CD4-positive, CD25-positive, alpha-beta regulatory T cell (primary cell): ENCODE results near the gene LY6G5B. TPM values are rescaled to one million over a fixed set of nuclear protein-coding genes. Genes with fewer than 3 reads are reported as not detected.

Experiments used
- ATAC-seq, 2 donors: fragments of 150-1000 bp; cut with Tn5 transposase; one replicate each; pipeline ENCODE4 v1.10.0; 2021; ENCODE audit warnings: low read depth in 2 of 2, moderate number of reproducible peaks in 2 of 2, moderate library complexity in 1 of 2
- DNase-seq, 3 donors: peaks; one replicate each; pipeline versions ENCODE4 v3.0.0 to v3.0.0-alpha.2; 2012 to 2022; ENCODE audit warnings: mixed read lengths in 1 of 3
- H3K27ac ChIP-seq: one replicate; pipeline ENCODE4 v1.7.0; 2013; ENCODE audit warnings: mild to moderate bottlenecking, low read length; ENCODE audit not compliant: insufficient read depth, poor library complexity, severe bottlenecking
- H3K27me3 ChIP-seq: one replicate; pipeline ENCODE4 v1.7.0; 2013; ENCODE audit warnings: low read length; ENCODE audit not compliant: control insufficient read depth, insufficient read depth
- H3K36me3 ChIP-seq: one replicate; pipeline ENCODE4 v1.7.0; 2013; ENCODE audit warnings: mild to moderate bottlenecking, low read length, moderate library complexity; ENCODE audit not compliant: control insufficient read depth, insufficient read depth
- H3K4me1 ChIP-seq: 2 replicates; pipeline ENCODE4 v1.7.0; 2013; ENCODE audit warnings: mild to moderate bottlenecking, low read length; ENCODE audit not compliant: insufficient read depth, control insufficient read depth, poor library complexity, severe bottlenecking
- H3K4me3 ChIP-seq: one replicate; pipeline ENCODE4 v1.7.0; 2013; ENCODE audit warnings: low read depth, mild to moderate bottlenecking, low read length, moderate library complexity
- H3K9me3 ChIP-seq, 2 experiments: 1 replicate in 1 of 2; 2 replicates in 1 of 2; pipeline ENCODE4 v1.7.0; 2013; ENCODE audit warnings: low read length in 2 of 2, mild to moderate bottlenecking in 1 of 2, moderate library complexity in 1 of 2; ENCODE audit not compliant: control insufficient read depth in 2 of 2
- H3K27ac Mint-ChIP-seq, 3 donors: one replicate each; pipeline ENCODE4 v1.8.0; 2020 to 2022; ENCODE audit warnings: mild to moderate bottlenecking in 3 of 3, mixed read lengths in 3 of 3, moderate library complexity in 2 of 3
- H3K27me3 Mint-ChIP-seq: one replicate; pipeline ENCODE4 v1.8.0; 2022; ENCODE audit warnings: mild to moderate bottlenecking, mixed read lengths
- H3K36me3 Mint-ChIP-seq: one replicate; pipeline ENCODE4 v1.8.0; 2020; ENCODE audit warnings: mixed read lengths
- H3K4me1 Mint-ChIP-seq, 4 donors: one replicate each; pipeline ENCODE4 v1.8.0; 2020 to 2022; ENCODE audit warnings: mixed read lengths in 4 of 4, mild to moderate bottlenecking in 1 of 4
- H3K4me3 Mint-ChIP-seq, 4 donors: one replicate each; pipeline ENCODE4 v1.8.0; 2020 to 2022; ENCODE audit warnings: mild to moderate bottlenecking in 4 of 4, mixed read lengths in 4 of 4, moderate library complexity in 3 of 4
- H3K9me3 Mint-ChIP-seq, 7 donors: one replicate each; pipeline ENCODE4 v1.8.0; 2020 to 2022; ENCODE audit warnings: mixed read lengths in 7 of 7, mild to moderate bottlenecking in 3 of 7, moderate library complexity in 2 of 7
- polyA plus RNA-seq, 4 donors: library from polyadenylated mRNA; unstranded; fragments of 300-500 nt; fragmentation: Illumina TruSeq; gene quantifications; one replicate each; pipeline ENCODE4 v1.2.3, GENCODE V29; 2021
- total RNA-seq: library from RNA; stranded (reverse); gene quantifications from one replicate; pipeline ENCODE4 v1.2.3, GENCODE V29; 2022

Gene LY6G5B
- total and polyA plus RNA-seq, 5 donors from 2014 or later = 38.8 TPM; not detected in 4

GRCh38 chr6:31642798-31643570, 26.8 kb upstream of the LY6G5B start:
- H3K36me3 Mint-ChIP-seq = peaks cover 44% of the 10 kb centered on the region
- no peak overlapping the region for H3K4me3 Mint-ChIP-seq
- H3K9me3 Mint-ChIP-seq = no peaks in the 10 kb centered on the region

GRCh38 chr6:31643818-31644454, 25.8 kb upstream of the LY6G5B start:
- H3K4me3 Mint-ChIP-seq = no peak overlapping the region
- no peak overlapping the region for H3K27ac Mint-ChIP-seq
- H3K36me3 ChIP-seq = peaks cover 91% of the 10 kb centered on the region
- no peak overlapping the region for H3K27ac ChIP-seq
- no peaks in the 10 kb centered on the region for H3K27me3 Mint-ChIP-seq
- DNase-seq (no peak), ATAC-seq (no peak)
- H3K4me1 ChIP-seq = no peaks in the 10 kb centered on the region
- no peaks in the 10 kb centered on the region for H3K9me3 ChIP-seq
- no peaks in the 10 kb centered on the region for H3K27me3 ChIP-seq
- no peak overlapping the region for H3K4me3 ChIP-seq
- H3K36me3 Mint-ChIP-seq = peaks cover 45% of the 10 kb centered on the region
- H3K9me3 Mint-ChIP-seq = peaks cover 0 to 2% (median 0%) of the 10 kb centered on the region in 7 donors
- H3K4me1 Mint-ChIP-seq = peaks cover 0 to 7% (median 4%) of the 10 kb centered on the region in 4 donors

More at GRCh38 chr6:31642798-31643570, 26.8 kb upstream of the LY6G5B start:
- peaks cover 90% of the 10 kb centered on the region for H3K36me3 ChIP-seq
- H3K27me3 Mint-ChIP-seq = no peaks in the 10 kb centered on the region
- peaks cover 0 to 6% (median 3%) of the 10 kb centered on the region in 4 donors for H3K4me1 Mint-ChIP-seq
- no peak overlapping the region for H3K27ac Mint-ChIP-seq
- no peak overlapping the region for H3K27ac ChIP-seq
- H3K9me3 ChIP-seq = no peaks in the 10 kb centered on the region
- ATAC-seq = no peak
- no peak overlapping the region for H3K4me3 ChIP-seq
- no peaks in the 10 kb centered on the region for H3K4me1 ChIP-seq
- DNase-seq = no peak
- H3K27me3 ChIP-seq = no peaks in the 10 kb centered on the region

GRCh38 chr6:31645325-31645724, 24.5 kb upstream of the LY6G5B start:
- no peak overlapping the region for H3K4me3 Mint-ChIP-seq
- ATAC-seq = no peak
- peaks cover 44% of the 10 kb centered on the region for H3K36me3 Mint-ChIP-seq

GRCh38 chr6:31651602-31652191, 18.1 kb upstream of the LY6G5B start:
- ATAC-seq (peak in 1 of 2 donors; percentile 19), DNase-seq (peak in 1 of 3 donors; percentile 77)
- Mint-ChIP-seq H3K36me3 (peaks cover 30% of the 10 kb centered on the region), H3K9me3 (peaks cover 0 to 9% (median 0%) of the 10 kb centered on the region in 7 donors), H3K27ac (peak overlapping the region; percentile 99 to 100 (median 100)), H3K4me1 (peaks cover 4 to 58% (median 30%) of the 10 kb centered on the region in 4 donors), H3K27me3 (peaks cover 8% of the 10 kb centered on the region), H3K4me3 (peak overlapping the region; percentile 92 to 98 (median 98))
- Histone ChIP-seq H3K4me3 (peak overlapping the region; percentile 92), H3K9me3 (no peaks in the 10 kb centered on the region), H3K27me3 (no peaks in the 10 kb centered on the region), H3K4me1 (peaks cover 23% of the 10 kb centered on the region), H3K27ac (peak overlapping the region; percentile 99), H3K36me3 (peaks cover 34% of the 10 kb centered on the region)

More at GRCh38 chr6:31645325-31645724, 24.5 kb upstream of the LY6G5B start:
- Histone ChIP-seq H3K27ac (no peak overlapping the region), H3K27me3 (no peaks in the 10 kb centered on the region), H3K9me3 (no peaks in the 10 kb centered on the region), H3K4me1 (no peaks in the 10 kb centered on the region), H3K4me3 (no peak overlapping the region), H3K36me3 (peaks cover 86% of the 10 kb centered on the region)
- Mint-ChIP-seq H3K4me1 (peaks cover 0 to 20% (median 11%) of the 10 kb centered on the region in 4 donors), H3K27ac (peak overlapping the region in 2 of 3 donors; percentile 44 to 45), H3K9me3 (peaks cover 0 to 2% (median 0%) of the 10 kb centered on the region in 7 donors), H3K27me3 (no peaks in the 10 kb centered on the region)
- no peak for DNase-seq

- H3K4me3 ChIP-seq = peak overlapping the region; percentile 92
- H3K4me1 Mint-ChIP-seq = peaks cover 4 to 70% (median 40%) of the 10 kb centered on the region in 4 donors
- no peaks in the 10 kb centered on the region for H3K27me3 ChIP-seq
- peak overlapping the region; percentile 99 to 100 (median 100) for H3K27ac Mint-ChIP-seq
- H3K27ac ChIP-seq = peak overlapping the region; percentile 99
- peaks cover 28% of the 10 kb centered on the region for H3K36me3 ChIP-seq
- H3K9me3 Mint-ChIP-seq = peaks cover 0 to 9% (median 0%) of the 10 kb centered on the region in 7 donors
- ATAC-seq (peak; percentile 68 to 70), DNase-seq (peak in 1 of 3 donors; percentile 83)
- H3K27me3 Mint-ChIP-seq = peaks cover 8% of the 10 kb centered on the region
- peaks cover 33% of the 10 kb centered on the region for H3K4me1 ChIP-seq
- no peaks in the 10 kb centered on the region for H3K9me3 ChIP-seq
- peak overlapping the region; percentile 92 to 98 (median 98) for H3K4me3 Mint-ChIP-seq
- H3K36me3 Mint-ChIP-seq = peaks cover 23% of the 10 kb centered on the region
These were observed 16.7 kb upstream of the LY6G5B start for GRCh38 chr6:31652925-31653724.

GRCh38 chr6:31654574-31655348, 15.0 kb upstream of the LY6G5B start:
- H3K9me3 ChIP-seq = no peaks in the 10 kb centered on the region
- peaks cover 17% of the 10 kb centered on the region for H3K36me3 ChIP-seq
- Mint-ChIP-seq H3K27me3 (peaks cover 8% of the 10 kb centered on the region), H3K4me1 (peaks cover 4 to 78% (median 45%) of the 10 kb centered on the region in 4 donors), H3K4me3 (peak overlapping the region in 3 of 4 donors; percentile 56 to 99 (median 59)), H3K27ac (no peak overlapping the region), H3K9me3 (peaks cover 0 to 7% (median 0%) of the 10 kb centered on the region in 7 donors), H3K36me3 (peaks cover 15% of the 10 kb centered on the region)
- peaks cover 50% of the 10 kb centered on the region for H3K4me1 ChIP-seq
- H3K27ac ChIP-seq = no peak overlapping the region
- H3K27me3 ChIP-seq = no peaks in the 10 kb centered on the region
- ATAC-seq (no peak), DNase-seq (no peak)
- H3K4me3 ChIP-seq = no peak overlapping the region
